GM18519 (cell line): ENCODE data around the gene TWIST2.

ENCODE experiments used
- ATAC-seq: cut with Tn5 transposase; IDR thresholded peaks from one replicate; pipeline ENCODE4 v1.9.1; 2021; ENCODE audit warnings: mild to moderate bottlenecking, moderate library complexity; ENCODE audit not compliant: unreplicated experiment, low FRiP score

The TWIST2 gene

GRCh38 chr2:238914648-238915015 lies 66.7 kb downstream of the TWIST2 start:
- ATAC-seq: no peak

- ATAC-seq: no peak
These were observed 67.3 kb downstream of the TWIST2 start for GRCh38 chr2:238915196-238915595.

- ATAC-seq: no peak
These were observed 67.7 kb downstream of the TWIST2 start for GRCh38 chr2:238915596-238915995.

- ATAC-seq: no peak
These were observed 68.4 kb downstream of the TWIST2 start for GRCh38 chr2:238916176-238916874.

- ATAC-seq: no peak
These were observed 69.1 kb downstream of the TWIST2 start for GRCh38 chr2:238916875-238917590.

- ATAC-seq: no peak
These were observed 71.4 kb downstream of the TWIST2 start for GRCh38 chr2:238919307-238919706.

- ATAC-seq: no peak
These were observed 72.2 kb downstream of the TWIST2 start for GRCh38 chr2:238920053-238920452.

- ATAC-seq: no peak
These were observed 72.7 kb downstream of the TWIST2 start for GRCh38 chr2:238920601-238921001.

- no peak for ATAC-seq
These were observed 73.4 kb downstream of the TWIST2 start for GRCh38 chr2:238921259-238921658.

- ATAC-seq: no peak
These were observed 73.9 kb downstream of the TWIST2 start for GRCh38 chr2:238921681-238922319.

- no peak for ATAC-seq
These were observed 74.5 kb downstream of the TWIST2 start for GRCh38 chr2:238922435-238922834.

GRCh38 chr2:238924032-238924431 lies 76.1 kb downstream of the TWIST2 start:
- ATAC-seq: no peak

- ATAC-seq: no peak
These were observed 76.9 kb downstream of the TWIST2 start for GRCh38 chr2:238924796-238925195.

- no peak for ATAC-seq
These were observed 77.4 kb downstream of the TWIST2 start for GRCh38 chr2:238925281-238925680.

GRCh38 chr2:238925816-238926521 lies 78.1 kb downstream of the TWIST2 start:
- ATAC-seq: no peak

GRCh38 chr2:238926761-238927611 lies 79.1 kb downstream of the TWIST2 start:
- no peak for ATAC-seq

- no peak for ATAC-seq
These were observed 80.0 kb downstream of the TWIST2 start for GRCh38 chr2:238927746-238928519.

- ATAC-seq: no peak
These were observed 80.8 kb downstream of the TWIST2 start for GRCh38 chr2:238928520-238929241.
